ENCODE results near the gene SCGB2B2. TPM values are rescaled to one million over a fixed set of nuclear protein-coding genes. Genes with fewer than 3 reads are reported as not detected.
"Not testable (repeated sequence)": the region's sequence is repeated elsewhere in the genome, so short reads cannot be mapped to it uniquely, and the experiment has no call there.

The SCGB2B2 gene
- total RNA-seq, 1 donor from 2014 or later, result not detected

GRCh38 chr19:34671972-34672371, 5.0 kb downstream of the SCGB2B2 start:
- Histone ChIP-seq H3K9me3 (replicated peaks) (no peaks in the 10 kb centered on the region), H3K4me3 (no peak overlapping the region), H3K27ac (replicated peaks) (no peak overlapping the region), H3K4me1 (peaks cover 38% of the 10 kb centered on the region), H3K36me3 (no peaks in the 10 kb centered on the region), H3K27me3 (ENCODE audit: low read depth) (no peaks in the 10 kb centered on the region)
- no peak for TF ChIP-seq CTCF (IDR thresholded peaks at IDR 0.05; ENCODE audit: borderline replicate concordance)
- DNase-seq, result no peak
- intact Hi-C loops (cut with micrococcal nuclease), result no loop called here

GRCh38 chr19:34669305-34669704, 7.7 kb downstream of the SCGB2B2 start:
- DNase-seq, result no peak
- intact Hi-C loops (cut with micrococcal nuclease), result no loop called here
- Histone ChIP-seq H3K36me3 (no peaks in the 10 kb centered on the region), H3K4me3 (no peak overlapping the region), H3K9me3 (replicated peaks) (no peaks in the 10 kb centered on the region), H3K27me3 (ENCODE audit: low read depth) (no peaks in the 10 kb centered on the region), H3K27ac (replicated peaks) (no peak overlapping the region), H3K4me1 (peaks cover 26% of the 10 kb centered on the region)
- TF ChIP-seq CTCF (IDR thresholded peaks at IDR 0.05; ENCODE audit: borderline replicate concordance), result no peak

GRCh38 chr19:34668690-34669089, 8.3 kb downstream of the SCGB2B2 start:
- H3K4me1 ChIP-seq, result peaks cover 27% of the 10 kb centered on the region
- DNase-seq; H3K36me3 ChIP-seq; H3K27ac ChIP-seq (replicated peaks); H3K9me3 ChIP-seq (replicated peaks); H3K4me3 ChIP-seq; H3K27me3 ChIP-seq (ENCODE audit: low read depth); intact Hi-C loops (cut with micrococcal nuclease): not testable (repeated sequence)

GRCh38 chr19:34668077-34668689, 8.8 kb downstream of the SCGB2B2 start:
- H3K9me3 ChIP-seq (replicated peaks); H3K27me3 ChIP-seq (ENCODE audit: low read depth); H3K36me3 ChIP-seq; DNase-seq; intact Hi-C loops (cut with micrococcal nuclease): not testable (repeated sequence)
- H3K27ac ChIP-seq (replicated peaks), result peak overlapping the region; percentile 69
- H3K4me3 ChIP-seq, result peak overlapping the region; percentile 55
- H3K4me1 ChIP-seq, result peaks cover 30% of the 10 kb centered on the region

GRCh38 chr19:34667349-34668076, 9.4 kb downstream of the SCGB2B2 start:
- intact Hi-C loops (cut with micrococcal nuclease), result no loop called here
- Histone ChIP-seq H3K4me3 (peak overlapping the region; percentile 55), H3K4me1 (peaks cover 30% of the 10 kb centered on the region), H3K36me3 (no peaks in the 10 kb centered on the region), H3K27ac (replicated peaks) (peak overlapping the region; percentile 69), H3K27me3 (ENCODE audit: low read depth) (no peaks in the 10 kb centered on the region), H3K9me3 (replicated peaks) (no peaks in the 10 kb centered on the region)
- DNase-seq, result no peak
- no peak for TF ChIP-seq CTCF (IDR thresholded peaks at IDR 0.05; ENCODE audit: borderline replicate concordance)

- H3K36me3 ChIP-seq, result no peaks in the 10 kb centered on the region
- no peak for DNase-seq
- no peaks in the 10 kb centered on the region for H3K27me3 ChIP-seq (ENCODE audit: low read depth)
- no peaks in the 10 kb centered on the region for H3K9me3 ChIP-seq (replicated peaks)
- TF ChIP-seq CTCF (IDR thresholded peaks at IDR 0.05; ENCODE audit: borderline replicate concordance), result no peak
- H3K27ac ChIP-seq (replicated peaks), result peak overlapping the region; percentile 69
- H3K4me1 ChIP-seq, result peaks cover 32% of the 10 kb centered on the region
- intact Hi-C loops (cut with micrococcal nuclease), result no loop called here
- H3K4me3 ChIP-seq, result peak overlapping the region; percentile 55
Observed at GRCh38 chr19:34666958-34667265, 10.0 kb downstream of the SCGB2B2 start.
